Measurements from ENCODE around the gene DENND2D.
"Not testable (repeated sequence)": the region's sequence is repeated elsewhere in the genome, so short reads cannot be mapped to it uniquely, and the experiment has no call there.

The DENND2D gene

GRCh38 chr1:111221633-111222291 is 21.3 kb upstream of the DENND2D start:
- Histone ChIP-seq H3K4me3 (ENCODE audit: low read depth, low read length) (no peak overlapping the region), H3K79me2 (ENCODE audit: control insufficient read depth, insufficient read depth, low read length, unreplicated experiment) (no peaks in the 10 kb centered on the region), H3K27me3 (ENCODE audit: insufficient read depth, low read length) (peaks cover 8% of the 10 kb centered on the region; the same call in 1 of the 2 replicates), H3K4me1 (ENCODE audit: control insufficient read depth, insufficient read depth, low read length, unreplicated experiment) (no peaks in the 10 kb centered on the region), H3K27ac (ENCODE audit: low read depth, low read length) (no peak overlapping the region), H3K36me3 (ENCODE audit: insufficient read depth, low read length) (no peaks in the 10 kb centered on the region), H2AFZ (ENCODE audit: low read length, unreplicated experiment) (no peak overlapping the region)

GRCh38 chr1:111221276-111221632 is 20.8 kb upstream of the DENND2D start:
- Histone ChIP-seq H3K27me3 (ENCODE audit: insufficient read depth, low read length) (peaks cover 8% of the 10 kb centered on the region; the same call in 1 of the 2 replicates), H3K4me3 (ENCODE audit: low read depth, low read length) (no peak overlapping the region), H3K27ac (ENCODE audit: low read depth, low read length) (no peak overlapping the region), H3K4me1 (ENCODE audit: control insufficient read depth, insufficient read depth, low read length, unreplicated experiment) (no peaks in the 10 kb centered on the region), H2AFZ (ENCODE audit: low read length, unreplicated experiment) (no peak overlapping the region), H3K36me3 (ENCODE audit: insufficient read depth, low read length) (no peaks in the 10 kb centered on the region), H3K79me2 (ENCODE audit: control insufficient read depth, insufficient read depth, low read length, unreplicated experiment) (no peaks in the 10 kb centered on the region)

- H2AFZ ChIP-seq (ENCODE audit: low read length, unreplicated experiment), result no peak overlapping the region
- no peak overlapping the region for H3K4me3 ChIP-seq (ENCODE audit: low read depth, low read length)
- no peaks in the 10 kb centered on the region for H3K4me1 ChIP-seq (ENCODE audit: control insufficient read depth, insufficient read depth, low read length, unreplicated experiment)
- H3K27me3 ChIP-seq (ENCODE audit: insufficient read depth, low read length), result peaks cover 8% of the 10 kb centered on the region; the same call in 1 of the 2 replicates
- no peaks in the 10 kb centered on the region for H3K36me3 ChIP-seq (ENCODE audit: insufficient read depth, low read length)
- no peaks in the 10 kb centered on the region for H3K79me2 ChIP-seq (ENCODE audit: control insufficient read depth, insufficient read depth, low read length, unreplicated experiment)
- H3K27ac ChIP-seq (ENCODE audit: low read depth, low read length), result no peak overlapping the region
These were observed 19.9 kb upstream of the DENND2D start for GRCh38 chr1:111220302-111220890.

- Histone ChIP-seq H3K36me3 (ENCODE audit: insufficient read depth, low read length) (no peaks in the 10 kb centered on the region), H3K79me2 (ENCODE audit: control insufficient read depth, insufficient read depth, low read length, unreplicated experiment) (no peaks in the 10 kb centered on the region), H3K4me1 (ENCODE audit: control insufficient read depth, insufficient read depth, low read length, unreplicated experiment) (no peaks in the 10 kb centered on the region), H2AFZ (ENCODE audit: low read length, unreplicated experiment) (no peak overlapping the region), H3K27me3 (ENCODE audit: insufficient read depth, low read length) (peaks cover 8% of the 10 kb centered on the region; the same call in 1 of the 2 replicates), H3K27ac (ENCODE audit: low read depth, low read length) (no peak overlapping the region), H3K4me3 (ENCODE audit: low read depth, low read length) (no peak overlapping the region)
These were observed 19.3 kb upstream of the DENND2D start for GRCh38 chr1:111219557-111220286.

GRCh38 chr1:111218701-111219556 is 18.5 kb upstream of the DENND2D start:
- H3K27ac ChIP-seq (ENCODE audit: low read depth, low read length), result no peak overlapping the region
- H3K36me3 ChIP-seq (ENCODE audit: insufficient read depth, low read length), result no peaks in the 10 kb centered on the region
- no peaks in the 10 kb centered on the region for H3K79me2 ChIP-seq (ENCODE audit: control insufficient read depth, insufficient read depth, low read length, unreplicated experiment)
- H2AFZ ChIP-seq (ENCODE audit: low read length, unreplicated experiment), result no peak overlapping the region
- H3K4me1 ChIP-seq (ENCODE audit: control insufficient read depth, insufficient read depth, low read length, unreplicated experiment), result no peaks in the 10 kb centered on the region
- no peak overlapping the region for H3K4me3 ChIP-seq (ENCODE audit: low read depth, low read length)
- peaks cover 8% of the 10 kb centered on the region; the same call in 1 of the 2 replicates for H3K27me3 ChIP-seq (ENCODE audit: insufficient read depth, low read length)

- no peak overlapping the region for H2AFZ ChIP-seq (ENCODE audit: low read length, unreplicated experiment)
- peaks cover 13% of the 10 kb centered on the region for H3K27me3 ChIP-seq (ENCODE audit: insufficient read depth, low read length)
- H3K27ac ChIP-seq (ENCODE audit: low read depth, low read length), result no peak overlapping the region
- no peaks in the 10 kb centered on the region for H3K4me1 ChIP-seq (ENCODE audit: control insufficient read depth, insufficient read depth, low read length, unreplicated experiment)
- H3K36me3 ChIP-seq (ENCODE audit: insufficient read depth, low read length), result no peaks in the 10 kb centered on the region
- H3K79me2 ChIP-seq (ENCODE audit: control insufficient read depth, insufficient read depth, low read length, unreplicated experiment), result no peaks in the 10 kb centered on the region
- H3K4me3 ChIP-seq (ENCODE audit: low read depth, low read length), result no peak overlapping the region
These were observed 16.9 kb upstream of the DENND2D start for GRCh38 chr1:111217183-111217910.

- Histone ChIP-seq H3K4me1 (ENCODE audit: control insufficient read depth, insufficient read depth, low read length, unreplicated experiment) (no peaks in the 10 kb centered on the region), H3K27me3 (ENCODE audit: insufficient read depth, low read length) (peaks cover 17% of the 10 kb centered on the region), H3K79me2 (ENCODE audit: control insufficient read depth, insufficient read depth, low read length, unreplicated experiment) (no peaks in the 10 kb centered on the region), H3K36me3 (ENCODE audit: insufficient read depth, low read length) (no peaks in the 10 kb centered on the region), H2AFZ (ENCODE audit: low read length, unreplicated experiment) (no peak overlapping the region), H3K4me3 (ENCODE audit: low read depth, low read length) (no peak overlapping the region), H3K27ac (ENCODE audit: low read depth, low read length) (no peak overlapping the region)
These were observed 16.3 kb upstream of the DENND2D start for GRCh38 chr1:111216751-111217150.

- H3K79me2 ChIP-seq (ENCODE audit: control insufficient read depth, insufficient read depth, low read length, unreplicated experiment); H3K4me1 ChIP-seq (ENCODE audit: control insufficient read depth, insufficient read depth, low read length, unreplicated experiment); H3K36me3 ChIP-seq (ENCODE audit: insufficient read depth, low read length); H3K4me3 ChIP-seq (ENCODE audit: low read depth, low read length); H2AFZ ChIP-seq (ENCODE audit: low read length, unreplicated experiment); H3K27ac ChIP-seq (ENCODE audit: low read depth, low read length): not testable (repeated sequence)
- peaks cover 24% of the 10 kb centered on the region for H3K27me3 ChIP-seq (ENCODE audit: insufficient read depth, low read length)
These were observed 14.8 kb upstream of the DENND2D start for GRCh38 chr1:111215285-111215684.

- Histone ChIP-seq H2AFZ (ENCODE audit: low read length, unreplicated experiment) (no peak overlapping the region), H3K27me3 (ENCODE audit: insufficient read depth, low read length) (peaks cover 27% of the 10 kb centered on the region), H3K36me3 (ENCODE audit: insufficient read depth, low read length) (no peaks in the 10 kb centered on the region), H3K4me1 (ENCODE audit: control insufficient read depth, insufficient read depth, low read length, unreplicated experiment) (no peaks in the 10 kb centered on the region), H3K79me2 (ENCODE audit: control insufficient read depth, insufficient read depth, low read length, unreplicated experiment) (no peaks in the 10 kb centered on the region), H3K27ac (ENCODE audit: low read depth, low read length) (no peak overlapping the region), H3K4me3 (ENCODE audit: low read depth, low read length) (no peak overlapping the region)
These were observed 14.4 kb upstream of the DENND2D start for GRCh38 chr1:111214884-111215283.
